Upper lobe of left lung (tissue), 6 donors: ENCODE measurements around the gene AP3S2. TPM values are rescaled to one million over a fixed set of nuclear protein-coding genes. Genes with fewer than 3 reads are reported as not detected.

ENCODE experiments used
- ATAC-seq, 2 donors: fragments of 200-7000 bp; cut with Tn5 transposase; one replicate each; pipeline ENCODE4 v1.9.1; 2022; ENCODE audit warnings: mild to moderate bottlenecking in 2 of 2, moderate library complexity in 2 of 2; ENCODE audit not compliant: low FRiP score in 2 of 2
- DNase-seq, 2 donors: peaks; one replicate each; pipeline ENCODE4 v3.0.0-alpha.2; 2019 to 2020
- H3K27ac ChIP-seq, 4 donors: fragments of 200-600 bp; sonication (generic); one replicate each; pipeline ENCODE4 v1.5.1; 2016 to 2019
- H3K27me3 ChIP-seq, 4 donors: fragments of 200-600 bp; sonication (generic); one replicate each; pipeline ENCODE4 v1.5.1; 2017 to 2019
- H3K36me3 ChIP-seq, 4 donors: fragments of 200-600 bp; sonication (generic); one replicate each; pipeline ENCODE4 v1.5.1; 2016 to 2019
- H3K4me1 ChIP-seq, 4 donors: fragments of 200-600 bp; sonication (generic); one replicate each; pipeline ENCODE4 v1.5.1; 2018 to 2019
- H3K4me3 ChIP-seq, 4 donors: fragments of 200-600 bp; sonication (generic); one replicate each; pipeline ENCODE4 v1.5.1; 2017 to 2019; ENCODE audit warnings: mild to moderate bottlenecking in 2 of 4, moderate library complexity in 1 of 4
- H3K9me3 ChIP-seq, 4 donors: fragments of 200-600 bp; sonication (generic); one replicate each; pipeline ENCODE4 v1.5.1; 2018 to 2019
- EP300 ChIP-seq, 4 donors: sonication (generic); formaldehyde crosslinking; IDR thresholded peaks; one replicate each; pipeline ENCODE4 v1.5.1; 2017; ENCODE audit warnings: antibody characterized with exemption in 4 of 4, control low read depth in 2 of 4
- POLR2A ChIP-seq, 4 donors: fragments of 450-650 bp; IDR thresholded peaks; one replicate each; pipeline ENCODE4 v1.5.1; 2016 to 2017; ENCODE audit warnings: antibody characterized with exemption in 4 of 4, mild to moderate bottlenecking in 2 of 4
- POLR2AphosphoS5 ChIP-seq, 2 donors: sonication (generic); formaldehyde crosslinking; IDR thresholded peaks; one replicate each; pipeline ENCODE4 v1.5.1; 2017; ENCODE audit warnings: antibody characterized with exemption in 2 of 2
- WGBS, 2 donors: methylation state at CpG; one replicate each; pipeline ENCODE4 v1.1.5; 2017 to 2018; 5-methylcytosine and 5-hydroxymethylcytosine counted together
- total RNA-seq, 6 donors: library from RNA; depleted of rRNA in 4 of 6; stranded (reverse); fragments of >200 nt in 4 of 6; gene quantifications; one replicate each; pipeline versions ENCODE4 v1.1.0 to v1.2.1, GENCODE V29; 2016 to 2021
- TF ChIP-seq, protein P1 (sequence below), 6 experiments: fragments of 450-650 bp in 4 of 6; fragments of 200-600 bp in 2 of 6; sonication (generic) in 2 of 6; IDR thresholded peaks; one replicate each; pipeline ENCODE4 v1.5.1; 2016 to 2019; ENCODE audit warnings: antibody characterized with exemption in 6 of 6
- donor health status: DM: no; HTN: no; CAD: no; lungs with moderate emphysema.
- donor health status: DM: no; HTN: yes; CAD: no; lungs with severe emphysema.

The AP3S2 gene
- total RNA-seq, 6 donors from 2014 or later, result 19.6 to 46.1 (median 28.9) TPM

- Histone ChIP-seq H3K27ac (peak overlapping the region in 1 of 4 donors; percentile 61), H3K4me1 (peaks cover 5 to 11% (median 8%) of the 10 kb centered on the region in 4 donors), H3K27me3 (no peaks in the 10 kb centered on the region), H3K4me3 (no peak overlapping the region), H3K9me3 (no peaks in the 10 kb centered on the region), H3K36me3 (no peaks in the 10 kb centered on the region)
- ATAC-seq, result peak in 1 of 2 donors; percentile 75
- WGBS, 2 donors, result 61 to 74% methylated on average over 4 of the region's 4 CpGs
- DNase-seq, result peak in 1 of 2 donors; percentile 59
- TF ChIP-seq EP300 (IDR thresholded peaks at IDR 0.05) (peak in 1 of 4 donors; percentile 61), POLR2A (IDR thresholded peaks at IDR 0.05) (no peak), POLR2AphosphoS5 (IDR thresholded peaks at IDR 0.05) (no peak)
- TF ChIP-seq, protein P1, sequence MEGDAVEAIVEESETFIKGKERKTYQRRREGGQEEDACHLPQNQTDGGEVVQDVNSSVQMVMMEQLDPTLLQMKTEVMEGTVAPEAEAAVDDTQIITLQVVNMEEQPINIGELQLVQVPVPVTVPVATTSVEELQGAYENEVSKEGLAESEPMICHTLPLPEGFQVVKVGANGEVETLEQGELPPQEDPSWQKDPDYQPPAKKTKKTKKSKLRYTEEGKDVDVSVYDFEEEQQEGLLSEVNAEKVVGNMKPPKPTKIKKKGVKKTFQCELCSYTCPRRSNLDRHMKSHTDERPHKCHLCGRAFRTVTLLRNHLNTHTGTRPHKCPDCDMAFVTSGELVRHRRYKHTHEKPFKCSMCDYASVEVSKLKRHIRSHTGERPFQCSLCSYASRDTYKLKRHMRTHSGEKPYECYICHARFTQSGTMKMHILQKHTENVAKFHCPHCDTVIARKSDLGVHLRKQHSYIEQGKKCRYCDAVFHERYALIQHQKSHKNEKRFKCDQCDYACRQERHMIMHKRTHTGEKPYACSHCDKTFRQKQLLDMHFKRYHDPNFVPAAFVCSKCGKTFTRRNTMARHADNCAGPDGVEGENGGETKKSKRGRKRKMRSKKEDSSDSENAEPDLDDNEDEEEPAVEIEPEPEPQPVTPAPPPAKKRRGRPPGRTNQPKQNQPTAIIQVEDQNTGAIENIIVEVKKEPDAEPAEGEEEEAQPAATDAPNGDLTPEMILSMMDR (IDR thresholded peaks at IDR 0.05), result no peak
These were observed 23.8 kb upstream of the AP3S2 start for GRCh38 chr15:89917442-89918101.

GRCh38 chr15:89916660-89917059 lies 22.9 kb upstream of the AP3S2 start:
- H3K36me3 ChIP-seq, result no peaks in the 10 kb centered on the region
- WGBS, 2 donors, result 80 to 85% methylated on average over 3 of the region's 3 CpGs
- peaks cover 0 to 2% (median 0%) of the 10 kb centered on the region in 4 donors for H3K27me3 ChIP-seq
- H3K9me3 ChIP-seq, result no peaks in the 10 kb centered on the region
- peaks cover 9 to 17% (median 12%) of the 10 kb centered on the region in 4 donors for H3K4me1 ChIP-seq
- DNase-seq (no peak), ATAC-seq (no peak)
- no peak overlapping the region for H3K27ac ChIP-seq
- TF ChIP-seq POLR2AphosphoS5 (IDR thresholded peaks at IDR 0.05) (no peak), POLR2A (IDR thresholded peaks at IDR 0.05) (no peak)
- H3K4me3 ChIP-seq, result no peak overlapping the region

DNA sequence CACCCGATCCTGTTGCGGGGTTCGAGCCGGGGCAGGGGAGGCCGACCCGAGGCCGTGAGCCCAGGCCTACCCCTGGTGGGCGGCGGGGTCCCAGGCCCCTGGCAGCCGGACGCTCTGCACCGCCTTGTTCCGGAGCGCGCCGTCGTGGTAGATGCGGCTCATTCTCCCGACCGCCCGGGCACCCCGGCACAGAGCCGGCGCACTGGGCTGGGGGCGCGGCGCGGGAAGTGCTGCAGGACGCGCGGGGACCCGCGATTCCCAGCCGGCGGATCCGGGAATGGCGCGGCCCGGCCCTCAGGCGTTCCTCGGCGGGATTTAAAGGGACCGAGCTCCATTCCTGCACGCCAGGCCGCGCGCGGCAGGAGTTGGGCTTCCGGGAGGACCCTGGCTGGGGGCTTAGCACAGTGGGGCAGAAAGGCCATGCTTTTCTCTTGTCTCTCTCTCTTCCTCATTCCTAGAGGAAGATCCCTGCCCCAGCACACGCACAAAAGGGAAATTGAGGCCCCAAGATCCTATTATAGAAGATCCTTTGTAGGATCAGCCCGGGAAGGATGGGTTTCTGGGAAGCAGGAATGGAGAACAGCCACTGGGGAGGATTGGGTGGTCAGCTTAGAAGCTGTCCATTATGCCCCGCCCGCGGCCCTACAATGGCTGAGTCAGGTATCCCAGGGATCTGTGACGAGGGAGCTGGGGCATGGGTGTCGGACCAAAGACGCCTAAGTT lies 19.0 kb upstream of the AP3S2 start, which contains the start of gene ARPIN:
Gene ARPIN (minus strand): TSS at position 279 of the 723 bp plus-strand sequence. CDS start 117 bp downstream, at position 162.
- peaks cover 0 to 14% (median 1%) of the 10 kb centered on the region in 4 donors for H3K36me3 ChIP-seq
- TF ChIP-seq POLR2A (IDR thresholded peaks at IDR 0.05) (no peak), EP300 (IDR thresholded peaks at IDR 0.05) (no peak), POLR2AphosphoS5 (IDR thresholded peaks at IDR 0.05) (peak in 1 of 2 donors; percentile 26)
- TF ChIP-seq, protein P1 (IDR thresholded peaks at IDR 0.05), result peak in 2 of 6 experiments; percentile 25 to 39
- H3K27ac ChIP-seq, result peak within 1 kb of the TSS; percentile 86 to 92 (median 91)
- peaks cover 0 to 2% (median 0%) of the 10 kb centered on the region in 4 donors for H3K27me3 ChIP-seq
- WGBS, 2 donors, result 10 to 31% methylated on average over 17 to 52 of the region's 57 CpGs
- peak within 1 kb of the TSS; percentile 59 to 92 (median 85) for H3K4me3 ChIP-seq
- peak; percentile 54 to 93 for DNase-seq
- no peaks in the 10 kb centered on the region for H3K9me3 ChIP-seq
- peak; percentile 59 to 91 for ATAC-seq
- peaks cover 15 to 23% (median 20%) of the 10 kb centered on the region in 4 donors for H3K4me1 ChIP-seq

DNA sequence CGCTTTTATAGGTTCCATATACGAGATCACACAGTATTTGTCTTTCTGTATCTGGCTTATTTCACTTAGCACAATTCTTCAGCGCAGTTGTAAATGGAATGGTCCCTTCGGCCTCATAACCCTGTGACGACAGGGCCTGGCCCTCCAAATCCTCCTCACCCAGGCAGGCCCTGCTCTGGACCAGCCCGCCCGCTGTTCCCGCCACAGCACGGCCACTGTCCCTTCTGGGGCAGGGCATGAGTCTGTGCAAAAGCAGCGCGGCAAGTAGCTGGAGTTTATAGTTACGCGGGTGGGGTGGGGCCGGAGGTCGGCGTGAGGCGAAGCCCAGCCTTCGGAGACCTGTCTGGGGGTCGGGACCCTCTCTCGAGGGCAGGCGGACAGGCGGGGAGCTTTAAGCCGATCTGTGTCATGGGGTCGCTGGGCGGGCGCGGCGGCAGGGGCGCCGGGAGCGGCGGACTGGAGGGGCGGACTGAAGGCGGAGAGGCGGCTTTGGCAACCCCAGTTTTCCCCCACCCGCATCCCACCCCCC lies 18.4 kb upstream of the AP3S2 start:
- H3K4me3 ChIP-seq, result peak overlapping the region; percentile 59 to 92 (median 85)
- H3K36me3 ChIP-seq, result peaks cover 0 to 20% (median 4%) of the 10 kb centered on the region in 4 donors
- peak overlapping the region; percentile 86 to 92 (median 91) for H3K27ac ChIP-seq
- peak in 1 of 2 donors; percentile 15 for TF ChIP-seq POLR2AphosphoS5 (IDR thresholded peaks at IDR 0.05)
- no peak for TF ChIP-seq EP300 (IDR thresholded peaks at IDR 0.05)
- TF ChIP-seq POLR2A (IDR thresholded peaks at IDR 0.05), result peak in 1 of 4 donors; percentile 15
- TF ChIP-seq, protein P1 (IDR thresholded peaks at IDR 0.05), result no peak
- no peaks in the 10 kb centered on the region for H3K9me3 ChIP-seq
- peaks cover 15 to 23% (median 18%) of the 10 kb centered on the region in 4 donors for H3K4me1 ChIP-seq
- ATAC-seq (peak; percentile 70 to 86), DNase-seq (peak; percentile 70 to 89)
- H3K27me3 ChIP-seq, result peaks cover 0 to 2% (median 0%) of the 10 kb centered on the region in 4 donors
- 13 to 19% methylated on average over 8 to 29 of the region's 36 CpGs for WGBS, 2 donors
